SU-DHL-6 (cell line): ENCODE measurements around the gene CFAP58.

Source experiments
- EZH2phosphoT487 ChIP-seq: fragments of 200-600 bp; sonication (generic), shearing (Covaris generic); conservative IDR thresholded peaks from 2 replicates; pipeline ENCODE4 v1.6.1; 2018; ENCODE audit warnings: mild to moderate bottlenecking, antibody characterized with exemption, low read length, moderate library complexity, mixed read lengths
- TF ChIP-seq, protein P1 (sequence below): fragments of 200-600 bp; sonication (generic); IDR thresholded peaks from one replicate; pipeline ENCODE4 v1.5.1; 2017; ENCODE audit warnings: antibody characterized with exemption, mild to moderate bottlenecking, low read length, moderate library complexity; ENCODE audit not compliant: insufficient read depth, poor library complexity, severe bottlenecking

DNA sequence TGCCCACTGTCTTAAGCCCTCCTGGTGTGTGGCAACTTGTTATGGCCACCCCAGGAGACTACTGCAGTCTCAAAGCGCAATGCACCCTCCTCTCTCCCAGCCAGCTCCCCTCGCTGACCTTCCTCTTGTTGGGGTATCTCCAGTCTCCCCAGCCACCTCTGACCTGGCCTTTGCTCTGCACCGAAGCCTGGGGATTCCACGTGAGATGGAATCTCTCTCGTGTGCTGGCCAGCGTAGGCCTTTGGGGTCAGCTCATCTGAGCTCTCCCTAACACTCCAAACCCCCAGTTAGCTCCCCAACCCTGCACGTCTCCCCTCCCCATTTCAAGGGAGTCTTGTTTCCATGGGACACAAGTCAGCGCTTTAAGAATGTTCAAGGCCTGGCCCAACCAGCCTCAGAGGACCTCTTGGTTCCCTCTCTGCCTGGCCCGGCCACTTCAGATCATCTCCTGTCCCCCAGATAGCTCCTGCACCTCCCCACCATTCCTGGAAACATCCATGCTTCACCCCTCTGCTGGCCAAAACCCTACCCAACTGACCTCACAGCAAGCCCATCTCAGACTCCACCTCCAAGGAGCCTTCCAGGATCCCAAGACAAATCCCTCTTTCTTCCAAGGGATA, 26.5 kb upstream of the CFAP58 start:
- TF ChIP-seq, protein P1, sequence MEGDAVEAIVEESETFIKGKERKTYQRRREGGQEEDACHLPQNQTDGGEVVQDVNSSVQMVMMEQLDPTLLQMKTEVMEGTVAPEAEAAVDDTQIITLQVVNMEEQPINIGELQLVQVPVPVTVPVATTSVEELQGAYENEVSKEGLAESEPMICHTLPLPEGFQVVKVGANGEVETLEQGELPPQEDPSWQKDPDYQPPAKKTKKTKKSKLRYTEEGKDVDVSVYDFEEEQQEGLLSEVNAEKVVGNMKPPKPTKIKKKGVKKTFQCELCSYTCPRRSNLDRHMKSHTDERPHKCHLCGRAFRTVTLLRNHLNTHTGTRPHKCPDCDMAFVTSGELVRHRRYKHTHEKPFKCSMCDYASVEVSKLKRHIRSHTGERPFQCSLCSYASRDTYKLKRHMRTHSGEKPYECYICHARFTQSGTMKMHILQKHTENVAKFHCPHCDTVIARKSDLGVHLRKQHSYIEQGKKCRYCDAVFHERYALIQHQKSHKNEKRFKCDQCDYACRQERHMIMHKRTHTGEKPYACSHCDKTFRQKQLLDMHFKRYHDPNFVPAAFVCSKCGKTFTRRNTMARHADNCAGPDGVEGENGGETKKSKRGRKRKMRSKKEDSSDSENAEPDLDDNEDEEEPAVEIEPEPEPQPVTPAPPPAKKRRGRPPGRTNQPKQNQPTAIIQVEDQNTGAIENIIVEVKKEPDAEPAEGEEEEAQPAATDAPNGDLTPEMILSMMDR, result no peak
- TF ChIP-seq EZH2phosphoT487, result no peak
